BLaER1 (cell line): ENCODE results near the gene CYFIP1.

Source experiments
- H3K27ac ChIP-seq: shearing (Covaris generic); formaldehyde crosslinking; 2 replicates; pipeline ENCODE4 v1.8.1; 2022
- H3K27me3 ChIP-seq: shearing (Covaris generic); formaldehyde crosslinking; 2 replicates; pipeline ENCODE4 v1.8.1; 2022
- H3K36me3 ChIP-seq: shearing (Covaris generic); formaldehyde crosslinking; 2 replicates; pipeline ENCODE4 v1.8.1; 2022
- H3K4me1 ChIP-seq: shearing (Covaris generic); formaldehyde crosslinking; 2 replicates; pipeline ENCODE4 v1.8.1; 2022
- H3K4me2 ChIP-seq: shearing (Covaris generic); formaldehyde crosslinking; 2 replicates; pipeline ENCODE4 v1.8.1; 2022
- H3K4me3 ChIP-seq: shearing (Covaris generic); formaldehyde crosslinking; 2 replicates; pipeline ENCODE4 v1.8.1; 2022
- H3K9ac ChIP-seq: shearing (Covaris generic); formaldehyde crosslinking; 2 replicates; pipeline ENCODE4 v1.8.1; 2022
- H3K9me3 ChIP-seq: shearing (Covaris generic); formaldehyde crosslinking; 2 replicates; pipeline ENCODE4 v1.8.1; 2022
- H4K20me1 ChIP-seq: shearing (Covaris generic); formaldehyde crosslinking; 2 replicates; pipeline ENCODE4 v1.8.1; 2022
- Cebpa-rat ChIP-seq: shearing (Covaris generic); IDR thresholded peaks from 2 replicates; pipeline ENCODE4 v1.8.1; 2022

The CYFIP1 gene

DNA sequence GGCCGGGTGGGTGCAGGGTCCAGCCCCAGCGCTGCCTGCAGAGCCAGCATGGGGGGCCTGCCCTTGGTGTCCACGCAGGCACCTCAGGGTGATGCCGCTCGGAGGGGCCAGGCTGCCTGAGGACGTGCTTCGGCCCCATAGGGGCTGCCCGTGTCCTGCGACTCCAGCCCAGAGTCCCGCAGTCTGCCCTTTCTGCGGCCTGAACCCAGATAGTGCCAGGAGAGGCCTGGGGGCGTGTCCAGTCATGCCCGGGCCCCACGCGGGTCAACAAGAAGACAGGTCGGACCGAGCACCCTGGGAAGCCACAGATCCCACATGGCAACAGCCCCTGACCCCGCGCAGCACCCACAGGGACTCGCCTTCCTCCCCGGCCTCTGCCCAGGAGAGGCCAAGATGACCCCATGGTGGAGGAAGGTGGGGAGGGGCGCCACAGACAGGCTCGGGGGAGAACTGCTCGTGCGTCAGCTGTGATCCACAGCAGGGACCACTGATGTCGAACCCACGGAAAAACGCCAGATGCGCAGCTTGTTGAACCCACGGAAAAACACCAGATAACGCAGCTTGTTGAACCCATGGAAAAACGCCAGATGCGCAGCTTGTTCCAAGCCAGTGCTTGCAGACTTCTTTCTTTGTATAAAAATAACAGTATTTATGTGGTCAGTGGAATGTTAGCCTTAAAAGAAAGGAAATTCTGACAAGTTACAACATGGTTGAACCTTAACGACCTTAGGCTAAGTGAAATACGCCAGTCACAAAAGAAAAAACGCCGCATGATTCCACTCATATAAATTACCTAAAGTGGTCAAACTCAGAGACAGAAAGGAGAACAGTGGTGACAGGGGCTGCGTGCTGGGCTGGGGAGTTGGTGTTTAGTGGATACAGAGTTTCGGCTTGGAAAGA is 28.5 kb downstream of the CYFIP1 start:
- peak overlapping the region; percentile 91 for H3K27ac ChIP-seq
- H3K4me3 ChIP-seq, result peak overlapping the region; percentile 49
- H3K9ac ChIP-seq, result peak overlapping the region; percentile 76
- H3K27me3 ChIP-seq, result no peaks in the 10 kb centered on the region
- peaks cover 33% of the 10 kb centered on the region for H4K20me1 ChIP-seq
- H3K36me3 ChIP-seq, result peaks cover 8% of the 10 kb centered on the region
- peaks cover 100% of the 10 kb centered on the region for H3K4me1 ChIP-seq
- peak overlapping the region; percentile 98 for H3K4me2 ChIP-seq
- H3K9me3 ChIP-seq, result no peaks in the 10 kb centered on the region
- TF ChIP-seq Cebpa-rat, result no peak

DNA sequence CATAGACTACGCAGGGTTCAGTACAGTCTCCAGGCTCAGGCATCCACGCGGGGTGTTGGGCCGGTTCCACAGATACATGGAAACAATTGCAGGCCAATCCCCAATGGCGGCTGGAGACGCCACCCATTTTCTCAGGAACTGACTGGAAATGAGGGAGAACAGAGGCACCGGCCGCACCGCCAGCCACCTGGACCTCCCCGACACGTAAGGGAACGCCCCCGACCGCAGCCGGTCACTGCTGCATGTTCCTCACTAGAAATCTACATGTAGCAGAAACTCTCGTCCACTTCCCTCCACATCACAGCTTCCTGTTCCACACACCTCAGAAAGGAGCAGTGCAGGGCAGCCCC is 29.2 kb downstream of the CYFIP1 start:
- H3K4me2 ChIP-seq, result peak overlapping the region; percentile 98
- no peaks in the 10 kb centered on the region for H3K27me3 ChIP-seq

DNA sequence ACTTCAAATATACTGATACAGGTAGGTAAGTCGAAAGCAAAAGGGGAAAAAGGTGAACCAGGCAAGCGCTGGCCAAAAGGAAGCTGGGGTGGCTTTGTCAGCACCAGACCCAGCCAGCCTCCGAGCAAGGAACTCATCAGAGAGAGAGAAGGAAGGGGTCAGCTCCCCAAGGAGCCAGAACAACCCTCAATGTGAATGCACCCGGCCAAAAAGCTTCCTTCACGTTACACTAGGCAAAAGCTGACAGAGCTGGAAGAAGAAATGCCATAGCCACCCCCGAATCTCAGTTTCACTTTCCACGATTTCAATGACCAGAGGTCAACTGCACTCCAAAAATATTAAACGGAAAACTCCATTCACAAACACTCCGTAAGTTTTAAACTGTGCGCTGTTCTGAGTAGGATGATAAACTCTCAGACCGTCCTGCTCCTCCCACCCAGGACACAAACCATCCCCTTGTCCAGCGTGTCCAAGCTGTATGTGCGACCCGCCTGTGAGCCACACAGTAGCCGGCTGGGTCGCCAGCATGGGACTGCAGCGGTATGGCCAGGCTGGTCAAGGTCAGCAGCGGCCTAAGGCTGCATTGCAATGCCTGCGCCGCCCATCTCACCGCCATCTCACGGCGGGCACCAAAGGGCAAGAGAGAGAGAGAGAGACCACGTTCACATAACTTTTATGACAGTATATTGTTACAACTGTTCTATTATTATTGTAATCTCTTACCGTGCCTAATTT is 29.7 kb downstream of the CYFIP1 start:
- peaks cover 38% of the 10 kb centered on the region for H4K20me1 ChIP-seq
- H3K27me3 ChIP-seq, result no peaks in the 10 kb centered on the region
- peak overlapping the region; percentile 49 for H3K4me3 ChIP-seq
- peak overlapping the region; percentile 76 for H3K9ac ChIP-seq
- no peaks in the 10 kb centered on the region for H3K9me3 ChIP-seq
- peak overlapping the region; percentile 98 for H3K4me2 ChIP-seq
- peaks cover 20% of the 10 kb centered on the region for H3K36me3 ChIP-seq
- H3K27ac ChIP-seq, result peak overlapping the region; percentile 91
- TF ChIP-seq Cebpa-rat, result no peak
- peaks cover 92% of the 10 kb centered on the region for H3K4me1 ChIP-seq

More for the DNA sequence above, 29.2 kb downstream of the CYFIP1 start:
- TF ChIP-seq Cebpa-rat, result no peak
- Histone ChIP-seq H3K4me3 (peak overlapping the region; percentile 49), H3K9me3 (no peaks in the 10 kb centered on the region), H3K36me3 (peaks cover 14% of the 10 kb centered on the region), H3K9ac (peak overlapping the region; percentile 76), H4K20me1 (peaks cover 37% of the 10 kb centered on the region), H3K27ac (peak overlapping the region; percentile 91), H3K4me1 (peaks cover 97% of the 10 kb centered on the region)

DNA sequence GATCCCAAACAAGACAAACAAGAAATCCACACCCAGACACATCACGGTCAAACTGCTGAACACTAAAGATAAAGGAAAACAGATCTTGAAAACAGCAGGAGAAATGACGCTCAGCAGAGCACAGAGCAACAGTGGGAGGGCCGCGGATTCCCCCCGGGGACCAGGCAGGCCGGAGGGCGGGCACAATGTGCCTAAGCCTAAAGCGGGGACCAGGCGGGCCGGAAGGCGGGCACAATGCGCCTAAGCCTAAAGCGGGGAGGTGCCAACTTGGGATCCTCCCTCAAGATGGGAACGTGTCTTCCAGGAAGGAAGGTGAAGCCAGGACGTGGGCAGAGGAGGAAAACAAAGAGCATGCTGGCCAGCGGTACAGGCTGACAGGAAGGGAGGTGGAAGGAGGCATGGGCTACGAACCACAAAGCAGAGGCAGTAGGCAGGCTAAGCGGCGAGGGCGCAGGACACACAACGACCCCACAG is 31.1 kb downstream of the CYFIP1 start:
- H3K36me3 ChIP-seq, result peaks cover 33% of the 10 kb centered on the region
- peak overlapping the region; percentile 60 for H3K4me3 ChIP-seq
- peak overlapping the region; percentile 98 for H3K4me2 ChIP-seq
- no peak for TF ChIP-seq Cebpa-rat
- H3K9me3 ChIP-seq, result no peaks in the 10 kb centered on the region
- peaks cover 84% of the 10 kb centered on the region for H3K4me1 ChIP-seq
- H3K27me3 ChIP-seq, result no peaks in the 10 kb centered on the region
- peaks cover 40% of the 10 kb centered on the region for H4K20me1 ChIP-seq
- H3K9ac ChIP-seq, result peak overlapping the region; percentile 47
- peak overlapping the region; percentile 91 for H3K27ac ChIP-seq

DNA sequence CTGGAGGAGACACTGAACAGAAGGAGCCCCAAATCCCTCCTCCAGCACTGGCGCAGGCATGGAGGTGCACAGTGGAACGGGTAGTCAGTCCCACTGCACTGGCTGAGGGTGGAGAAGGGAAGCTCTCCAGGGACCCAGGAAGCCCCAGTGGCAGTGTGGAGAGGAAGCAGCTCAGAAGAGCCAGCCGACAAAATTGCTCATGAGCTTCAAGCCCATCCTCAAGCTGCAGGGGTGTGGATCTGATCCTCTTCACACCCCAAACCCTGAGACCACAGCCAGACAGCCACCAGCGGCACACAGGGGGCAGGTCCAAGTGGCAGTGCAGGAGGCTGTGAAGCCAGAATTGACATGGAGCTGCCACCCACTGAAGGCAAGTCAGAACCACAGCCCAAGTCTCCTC is 32.1 kb downstream of the CYFIP1 start:
- Histone ChIP-seq H4K20me1 (peaks cover 48% of the 10 kb centered on the region), H3K9ac (peak overlapping the region; percentile 47), H3K4me1 (peaks cover 74% of the 10 kb centered on the region), H3K9me3 (no peaks in the 10 kb centered on the region), H3K36me3 (peaks cover 43% of the 10 kb centered on the region), H3K27ac (peak overlapping the region; percentile 91), H3K4me3 (peak overlapping the region; percentile 60), H3K27me3 (no peaks in the 10 kb centered on the region), H3K4me2 (peak overlapping the region; percentile 98)
- TF ChIP-seq Cebpa-rat, result no peak

DNA sequence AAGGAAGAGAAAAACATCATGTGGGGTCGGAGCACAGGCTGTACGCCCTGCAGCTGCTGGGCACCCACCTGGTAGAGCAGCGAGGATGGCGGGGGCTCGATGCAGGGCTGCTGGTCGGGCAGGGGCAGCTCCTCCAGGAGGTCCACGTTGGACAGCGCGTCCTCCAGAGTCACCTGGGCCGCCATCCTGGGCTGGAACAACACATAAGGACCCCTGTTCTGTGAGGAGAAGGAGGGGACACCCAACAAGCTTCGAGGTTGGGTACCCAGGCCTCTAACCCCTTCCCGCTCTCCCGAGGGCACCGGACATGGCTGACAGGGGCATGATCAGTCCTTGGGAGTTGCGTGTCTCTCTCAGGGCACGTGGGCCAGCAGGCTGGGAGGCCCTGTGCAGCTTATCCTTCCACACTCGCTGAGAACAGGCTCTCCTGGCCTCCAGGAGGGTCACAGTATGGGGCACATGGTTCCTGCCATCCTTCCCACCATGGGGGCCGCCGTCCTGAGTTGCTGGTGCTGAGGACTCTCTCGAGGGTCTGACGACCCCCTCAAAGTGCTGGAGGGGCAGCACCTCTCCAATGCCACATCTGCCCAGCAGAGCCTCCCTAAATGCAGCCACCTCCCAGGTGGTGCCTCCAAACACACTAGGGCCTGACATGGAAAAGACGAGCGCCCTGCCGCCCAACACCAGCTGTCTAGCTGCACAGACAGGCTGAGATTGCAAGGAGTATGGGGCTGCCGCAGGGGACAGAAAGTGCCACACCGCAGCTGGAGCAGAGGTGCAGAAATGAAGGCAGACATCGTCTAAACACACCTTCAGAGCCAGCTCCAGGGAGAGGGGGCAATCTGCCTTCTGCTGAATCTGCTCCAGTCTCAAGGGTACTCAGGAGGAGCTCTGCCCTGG is 32.8 kb downstream of the CYFIP1 start:
- Histone ChIP-seq H3K9me3 (no peaks in the 10 kb centered on the region), H3K4me2 (peak overlapping the region; percentile 98), H3K4me3 (peak overlapping the region; percentile 60; the same call in 1 of the 2 replicates), H3K9ac (peak overlapping the region; percentile 47), H3K36me3 (peaks cover 50% of the 10 kb centered on the region), H3K27ac (peak overlapping the region; percentile 91), H3K27me3 (no peaks in the 10 kb centered on the region), H4K20me1 (peaks cover 55% of the 10 kb centered on the region), H3K4me1 (peaks cover 67% of the 10 kb centered on the region)
- TF ChIP-seq Cebpa-rat, result no peak

DNA sequence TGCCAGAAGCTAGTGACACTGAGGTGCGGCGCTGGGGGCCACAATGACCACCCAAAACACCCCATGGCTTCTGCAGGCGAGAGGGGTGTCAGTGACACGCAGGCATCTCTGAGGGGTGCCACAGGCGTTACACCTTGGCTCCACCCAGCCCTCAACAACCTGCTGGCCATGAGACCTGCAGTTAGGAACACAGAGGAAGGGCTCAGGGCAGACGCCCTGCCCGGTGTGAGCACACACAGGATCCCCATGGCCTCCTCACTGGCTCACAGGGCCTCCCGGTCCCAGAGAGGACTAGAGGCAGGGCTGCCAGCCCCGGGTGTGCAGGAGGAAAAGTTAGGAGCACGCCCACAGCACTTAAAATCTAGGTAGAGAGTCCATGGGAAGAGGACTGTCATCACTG is 35.1 kb downstream of the CYFIP1 start:
- Histone ChIP-seq H3K27me3 (no peaks in the 10 kb centered on the region), H3K27ac (0 out of 2 replicates have a peak overlapping the region, but pooled peaks have one; percentile 27), H3K36me3 (peaks cover 73% of the 10 kb centered on the region), H3K4me2 (no peak overlapping the region), H3K4me3 (no peak overlapping the region), H3K9ac (no peak overlapping the region), H4K20me1 (peaks cover 76% of the 10 kb centered on the region), H3K4me1 (peaks cover 44% of the 10 kb centered on the region), H3K9me3 (no peaks in the 10 kb centered on the region)
- no peak for TF ChIP-seq Cebpa-rat

DNA sequence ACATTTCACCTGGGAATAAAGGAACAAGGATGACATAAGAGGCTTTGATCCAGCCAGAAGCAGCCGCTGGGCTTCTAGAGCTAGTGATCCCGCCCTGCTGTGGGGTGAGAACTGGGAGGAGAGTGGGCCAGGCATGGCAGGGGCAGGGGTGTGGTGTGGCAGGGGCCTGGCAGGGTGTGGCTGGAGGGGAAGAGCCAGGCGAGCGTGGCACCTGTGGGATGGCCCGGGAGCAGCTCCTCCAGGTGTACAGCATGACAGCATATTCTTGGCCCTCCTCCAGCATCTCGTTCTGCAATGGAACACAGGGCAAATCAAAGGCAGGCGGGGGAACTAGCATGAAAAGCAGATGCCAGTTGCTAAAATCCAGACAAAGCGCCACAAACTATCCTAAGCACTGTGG is 35.5 kb downstream of the CYFIP1 start:
- H3K4me3 ChIP-seq, result no peak overlapping the region
- peaks cover 80% of the 10 kb centered on the region for H4K20me1 ChIP-seq
- TF ChIP-seq Cebpa-rat, result no peak
- peaks cover 77% of the 10 kb centered on the region for H3K36me3 ChIP-seq
- H3K4me2 ChIP-seq, result no peak overlapping the region
- H3K9me3 ChIP-seq, result no peaks in the 10 kb centered on the region
- H3K4me1 ChIP-seq, result peaks cover 40% of the 10 kb centered on the region
- H3K27me3 ChIP-seq, result no peaks in the 10 kb centered on the region
- 0 out of 2 replicates have a peak overlapping the region, but pooled peaks have one; percentile 27 for H3K27ac ChIP-seq
- H3K9ac ChIP-seq, result no peak overlapping the region

DNA sequence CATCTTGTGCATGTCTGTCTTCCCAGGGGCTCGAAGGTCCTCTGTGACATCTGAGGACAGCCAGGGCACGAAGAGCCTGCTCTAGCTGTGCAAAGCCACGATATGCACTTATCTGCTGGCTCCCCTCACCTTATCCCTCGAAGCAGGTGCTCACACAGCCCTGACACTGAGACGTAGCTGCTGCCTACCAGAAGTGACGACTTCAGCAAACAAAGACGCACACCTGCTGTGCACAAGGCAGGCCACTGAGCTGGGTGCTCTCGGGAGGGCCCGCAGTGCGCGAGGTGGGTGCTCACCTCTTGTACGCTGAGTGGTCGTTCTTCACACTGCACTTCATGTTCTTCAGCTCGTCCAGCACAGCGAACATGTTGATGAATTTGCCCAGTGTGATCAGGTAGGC is 37.3 kb downstream of the CYFIP1 start:
- Histone ChIP-seq H3K27ac (no peak overlapping the region), H3K27me3 (no peaks in the 10 kb centered on the region), H3K4me1 (peaks cover 29% of the 10 kb centered on the region), H3K36me3 (peaks cover 95% of the 10 kb centered on the region), H3K9ac (no peak overlapping the region), H3K9me3 (no peaks in the 10 kb centered on the region), H3K4me2 (no peak overlapping the region), H4K20me1 (peaks cover 88% of the 10 kb centered on the region), H3K4me3 (no peak overlapping the region)
- TF ChIP-seq Cebpa-rat, result no peak
